ENCODE results near the gene FNBP1.

Gene FNBP1

GRCh38 chr9:129850821-129851550 lies 192.0 kb downstream of the FNBP1 start:
- no peak for DNase-seq

GRCh38 chr9:129849901-129850300 lies 193.1 kb downstream of the FNBP1 start:
- DNase-seq: no peak

GRCh38 chr9:129848712-129849441 lies 194.1 kb downstream of the FNBP1 start:
- DNase-seq: no peak

GRCh38 chr9:129845373-129845772 lies 197.6 kb downstream of the FNBP1 start:
- no peak for DNase-seq

GRCh38 chr9:129841071-129841470 lies 201.9 kb downstream of the FNBP1 start:
- no peak for DNase-seq

- DNase-seq: no peak
These were observed 203.0 kb downstream of the FNBP1 start for GRCh38 chr9:129840034-129840433.

- DNase-seq: no peak
These were observed 203.5 kb downstream of the FNBP1 start for GRCh38 chr9:129839324-129840023.

GRCh38 chr9:129838707-129839259 lies 204.2 kb downstream of the FNBP1 start:
- DNase-seq: no peak

Data from CD4-positive, alpha-beta T cell treated with Interferon gamma for 1 hour (primary cell).